Activated CD4-positive, alpha-beta memory T cell treated with anti-CD3 and anti-CD28 coated beads, Interleukin-2, amount 10 ng/mL, durations not matched to agents 7 days and 5 days (primary cell): ENCODE measurements around the gene NOP56. TPM values are rescaled to one million over a fixed set of nuclear protein-coding genes. Genes with fewer than 3 reads are reported as not detected.
A peak's percentile ranks its signal among the peaks of the same experiment; 100 is the strongest.

ENCODE experiments used
- CTCF ChIA-PET: fragments of 350-600 bp; sonication (Branson Sonifier 250); formaldehyde crosslinking; loops from one replicate; lab custom pipeline; 2021; ENCODE audit warnings: antibody characterized with exemption, inconsistent platforms; lab: Charles Lee
- POLR2A ChIA-PET: fragments of 350-600 bp; sonication (Branson Sonifier 250); formaldehyde crosslinking; loops from one replicate; lab custom pipeline; 2021; ENCODE audit warnings: antibody characterized with exemption; lab: Charles Lee
- DNase-seq: peaks from one replicate; pipeline ENCODE4 v3.0.0-alpha.2; 2020
- H3K27ac Mint-ChIP-seq: one replicate; pipeline ENCODE4 v1.8.0; 2021; ENCODE audit warnings: mild to moderate bottlenecking, mixed read lengths
- H3K27me3 Mint-ChIP-seq: one replicate; pipeline ENCODE4 v1.8.0; 2021; ENCODE audit warnings: mixed read lengths
- H3K36me3 Mint-ChIP-seq: one replicate; pipeline ENCODE4 v1.8.0; 2021; ENCODE audit warnings: low read depth, mixed read lengths
- H3K4me1 Mint-ChIP-seq: one replicate; pipeline ENCODE4 v1.8.0; 2021; ENCODE audit warnings: mixed read lengths
- H3K4me3 Mint-ChIP-seq: one replicate; pipeline ENCODE4 v1.8.0; 2021; ENCODE audit warnings: mild to moderate bottlenecking, mixed read lengths
- H3K9me3 Mint-ChIP-seq: one replicate; pipeline ENCODE4 v1.8.0; 2021; ENCODE audit warnings: mixed read lengths
- total RNA-seq, 2 experiments: library from RNA; stranded (reverse); gene quantifications; one replicate each; pipeline ENCODE4 v1.2.3, GENCODE V29; 2021

The NOP56 gene
- total RNA-seq, 2 experiments from 2014 or later: 285 to 302 TPM

- Mint-ChIP-seq H3K9me3 (no peaks in the 10 kb centered on the region), H3K4me1 (no peaks in the 10 kb centered on the region), H3K27ac (no peak overlapping the region), H3K4me3 (no peak overlapping the region), H3K27me3 (peaks cover 37% of the 10 kb centered on the region), H3K36me3 (no peaks in the 10 kb centered on the region)
- ChIA-PET CTCF (no interaction called here), POLR2A (no interaction called here)
- DNase-seq: no peak
Observed at GRCh38 chr20:2619961-2620595, 32.4 kb upstream of the NOP56 start.

GRCh38 chr20:2624190-2624589, 28.2 kb upstream of the NOP56 start:
- ChIA-PET CTCF (no interaction called here), POLR2A (no interaction called here)
- no peak for DNase-seq
- H3K4me1 Mint-ChIP-seq: no peaks in the 10 kb centered on the region
- no peak overlapping the region for H3K4me3 Mint-ChIP-seq
- no peaks in the 10 kb centered on the region for H3K36me3 Mint-ChIP-seq
- no peak overlapping the region for H3K27ac Mint-ChIP-seq
- H3K27me3 Mint-ChIP-seq: peaks cover 28% of the 10 kb centered on the region
- H3K9me3 Mint-ChIP-seq: no peaks in the 10 kb centered on the region

DNA sequence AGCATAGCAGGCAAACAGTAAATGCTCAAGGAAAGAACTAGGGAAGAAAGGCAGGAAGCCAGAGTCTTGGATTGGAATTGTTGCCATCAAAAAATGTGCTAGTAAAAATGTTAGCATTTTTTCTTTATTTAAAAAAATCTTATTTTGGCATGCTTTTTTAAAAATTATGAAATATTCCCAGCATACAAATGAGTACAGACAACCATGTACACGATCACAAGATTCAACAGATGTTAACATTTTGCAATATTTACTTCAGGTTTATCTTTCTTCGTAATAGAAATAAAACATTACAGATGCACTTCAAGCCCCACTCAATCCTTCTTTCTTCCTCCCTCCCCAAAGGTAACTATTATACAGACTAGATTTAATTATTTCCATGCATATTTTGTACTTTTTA, 27.4 kb upstream of the NOP56 start:
- ChIA-PET POLR2A (no interaction called here), CTCF (no interaction called here)
- DNase-seq: no peak
- Mint-ChIP-seq H3K27ac (no peak overlapping the region), H3K36me3 (no peaks in the 10 kb centered on the region), H3K9me3 (no peaks in the 10 kb centered on the region), H3K27me3 (peaks cover 20% of the 10 kb centered on the region), H3K4me1 (no peaks in the 10 kb centered on the region), H3K4me3 (no peak overlapping the region)

DNA sequence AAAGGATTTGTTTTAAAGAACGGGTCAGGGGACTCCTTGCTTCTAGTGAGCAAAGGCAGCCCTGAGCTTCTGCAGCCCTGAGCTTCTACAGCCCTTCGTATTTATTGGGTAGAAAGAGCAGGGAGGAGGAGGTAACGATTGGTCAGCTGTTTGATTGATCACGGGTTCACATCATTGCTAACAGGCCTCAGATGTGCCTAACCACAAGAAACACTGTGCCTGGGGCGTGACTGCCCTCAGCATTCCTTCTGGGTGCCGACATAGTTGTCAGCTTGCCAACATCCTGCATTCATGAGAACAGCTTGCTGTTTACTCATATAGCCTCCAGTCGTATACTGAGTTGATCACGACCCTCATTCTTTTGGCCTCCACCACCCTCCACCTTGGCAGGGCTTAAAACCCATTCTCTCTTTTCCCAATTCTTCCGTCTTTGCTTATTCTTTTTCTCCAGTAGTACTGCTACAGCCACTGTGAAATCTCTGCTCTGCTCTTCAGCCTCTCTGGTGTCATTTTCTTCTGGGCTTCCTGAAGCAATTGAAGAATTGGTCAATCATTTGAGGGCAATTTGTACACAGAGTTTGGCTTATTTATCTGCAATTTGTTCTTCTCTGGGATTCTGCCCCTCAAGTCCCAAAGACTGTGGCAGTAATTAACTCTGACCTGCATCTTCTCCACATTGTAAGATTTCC, 25.4 kb upstream of the NOP56 start:
- Mint-ChIP-seq H3K4me1 (no peaks in the 10 kb centered on the region), H3K27ac (no peak overlapping the region), H3K9me3 (no peaks in the 10 kb centered on the region), H3K36me3 (no peaks in the 10 kb centered on the region), H3K27me3 (peaks cover 21% of the 10 kb centered on the region), H3K4me3 (no peak overlapping the region)
- DNase-seq: no peak
- POLR2A ChIA-PET: no interaction called here
- CTCF ChIA-PET: no interaction called here

GRCh38 chr20:2631228-2631627, 21.2 kb upstream of the NOP56 start:
- H3K4me1 Mint-ChIP-seq: peaks cover under 1% of the 10 kb centered on the region
- CTCF ChIA-PET: interaction anchor here (0.5 to 1.1 kb wide), 3 partner anchors 16 to 399 kb away, joined by 3 to 4 read pairs (median 3); no protein-coding TSS in a partner anchor
- H3K9me3 Mint-ChIP-seq: no peaks in the 10 kb centered on the region
- no peak overlapping the region for H3K27ac Mint-ChIP-seq
- no peak overlapping the region for H3K4me3 Mint-ChIP-seq
- DNase-seq: no peak
- peaks cover 38% of the 10 kb centered on the region for H3K27me3 Mint-ChIP-seq
- POLR2A ChIA-PET: no interaction called here
- no peaks in the 10 kb centered on the region for H3K36me3 Mint-ChIP-seq

DNA sequence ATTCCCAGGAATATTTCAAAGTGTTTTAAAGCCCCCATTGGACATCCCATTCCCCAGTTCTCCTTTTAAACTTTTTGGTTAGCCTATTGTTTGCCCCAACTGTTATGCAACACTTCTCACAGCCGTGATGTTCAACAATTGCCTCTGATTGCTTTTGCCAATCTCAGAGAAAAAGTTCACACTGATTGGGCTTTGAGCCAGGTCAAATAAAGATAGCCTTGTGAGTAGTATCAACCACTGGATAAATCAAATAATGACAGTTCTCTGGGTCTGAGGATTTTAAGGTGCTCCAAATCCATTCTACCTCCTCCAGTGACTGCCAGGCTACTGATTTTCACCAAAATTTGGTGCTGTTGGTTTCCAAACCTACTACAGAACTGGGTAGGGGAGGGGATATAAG, 19.1 kb upstream of the NOP56 start:
- H3K27me3 Mint-ChIP-seq: peaks cover 32% of the 10 kb centered on the region
- H3K4me1 Mint-ChIP-seq: peaks cover 9% of the 10 kb centered on the region
- DNase-seq: no peak
- ChIA-PET CTCF (interaction anchor here (0.6 kb wide), 1 partner anchor 487 kb away, joined by 3 read pairs; no protein-coding TSS in a partner anchor), POLR2A (no interaction called here)
- no peak overlapping the region for H3K27ac Mint-ChIP-seq
- H3K9me3 Mint-ChIP-seq: no peaks in the 10 kb centered on the region
- no peak overlapping the region for H3K4me3 Mint-ChIP-seq
- no peaks in the 10 kb centered on the region for H3K36me3 Mint-ChIP-seq

DNA sequence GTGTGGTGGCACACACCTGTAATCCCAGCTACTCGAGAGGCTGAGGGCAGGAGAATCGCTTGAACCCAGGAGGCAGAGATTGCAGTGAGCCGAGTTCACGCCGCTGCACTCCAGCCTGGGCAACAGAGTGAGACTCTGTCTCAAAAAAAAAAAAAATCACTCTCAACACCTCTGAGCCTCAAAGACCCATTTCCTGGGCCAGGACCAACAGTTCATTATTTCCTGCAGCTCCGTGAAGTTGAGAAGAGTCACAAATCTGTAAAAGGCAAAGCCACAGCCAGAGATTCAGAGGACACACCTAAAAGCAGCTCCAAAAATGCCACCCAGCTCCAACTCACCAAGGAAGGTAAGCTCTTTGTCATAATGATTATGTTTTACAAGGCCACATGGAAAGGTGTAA, 15.2 kb upstream of the NOP56 start:
- Mint-ChIP-seq H3K27me3 (peaks cover 20% of the 10 kb centered on the region), H3K9me3 (no peaks in the 10 kb centered on the region), H3K36me3 (no peaks in the 10 kb centered on the region), H3K4me3 (no peak overlapping the region), H3K4me1 (peaks cover 9% of the 10 kb centered on the region), H3K27ac (peak overlapping the region; percentile 61)
- no peak for DNase-seq
- POLR2A ChIA-PET: interaction anchor here (1.2 to 2.3 kb wide), 3 partner anchors 14 to 166 kb away, joined by 6 to 16 read pairs (median 8); partner anchors contain the start of genes NOP56 and SNRPB
- CTCF ChIA-PET: interaction anchor here (0.6 to 1.8 kb wide), 5 partner anchors 10 to 121 kb away, joined by 3 to 12 read pairs (median 4); no protein-coding TSS in a partner anchor

DNA sequence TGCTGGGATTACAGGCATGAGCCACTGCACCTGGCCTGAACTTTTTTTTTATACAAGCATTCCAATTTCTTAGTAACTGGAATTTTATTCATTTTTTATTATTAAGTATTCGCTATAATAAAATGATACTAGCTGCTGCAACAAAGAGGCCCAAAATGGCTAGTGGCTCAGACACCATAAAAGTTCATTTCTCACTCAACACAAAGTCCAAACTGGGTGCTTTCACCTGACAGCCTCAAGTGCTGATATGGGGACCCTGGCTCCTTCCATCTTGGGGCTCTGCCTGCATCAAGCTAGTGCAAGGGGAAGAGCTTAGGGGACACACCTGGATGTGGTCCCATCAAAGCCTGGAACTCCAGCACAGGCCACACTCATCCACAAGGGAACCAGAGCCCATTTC, 12.2 kb upstream of the NOP56 start:
- Mint-ChIP-seq H3K4me1 (peaks cover 9% of the 10 kb centered on the region), H3K9me3 (no peaks in the 10 kb centered on the region), H3K36me3 (no peaks in the 10 kb centered on the region), H3K27ac (no peak overlapping the region), H3K27me3 (no peaks in the 10 kb centered on the region), H3K4me3 (no peak overlapping the region)
- CTCF ChIA-PET: no interaction called here
- DNase-seq: no peak
- POLR2A ChIA-PET: interaction anchor here (0.6 to 3.0 kb wide), 2 partner anchors 12 to 143 kb away, joined by 3 to 15 read pairs; partner anchors contain the start of gene NOP56

GRCh38 chr20:2640899-2641298, 11.5 kb upstream of the NOP56 start:
- no peak overlapping the region for H3K27ac Mint-ChIP-seq
- ChIA-PET CTCF (no interaction called here), POLR2A (interaction anchor here (0.6 to 3.0 kb wide), 2 partner anchors 11 to 142 kb away, joined by 3 to 15 read pairs; partner anchors contain the start of gene NOP56)
- H3K36me3 Mint-ChIP-seq: no peaks in the 10 kb centered on the region
- H3K9me3 Mint-ChIP-seq: no peaks in the 10 kb centered on the region
- DNase-seq: no peak
- no peaks in the 10 kb centered on the region for H3K27me3 Mint-ChIP-seq
- H3K4me1 Mint-ChIP-seq: peaks cover 9% of the 10 kb centered on the region
- no peak overlapping the region for H3K4me3 Mint-ChIP-seq

DNA sequence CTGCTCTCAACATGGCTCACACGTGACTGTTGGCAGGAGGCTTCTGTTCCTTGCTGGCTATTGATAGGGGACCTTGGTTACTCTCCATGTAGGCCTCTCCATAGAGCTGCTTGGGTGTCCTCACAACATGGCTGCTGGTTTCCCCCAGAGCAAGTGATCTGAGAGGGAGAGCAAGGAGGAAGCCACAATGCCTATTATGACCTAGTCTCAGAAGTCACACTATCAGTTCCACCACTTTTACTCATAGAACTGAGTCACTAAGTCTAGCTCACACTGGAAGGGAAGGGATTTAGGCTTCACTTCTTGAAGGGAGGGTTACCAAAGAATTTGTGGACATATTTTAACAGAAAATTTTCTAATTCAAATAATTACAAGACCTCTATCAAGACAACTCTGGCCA, 8.7 kb upstream of the NOP56 start:
- no peaks in the 10 kb centered on the region for H3K36me3 Mint-ChIP-seq
- ChIA-PET POLR2A (no interaction called here), CTCF (interaction anchor here (1.0 kb wide), 1 partner anchor 122 kb away, joined by 4 read pairs; no protein-coding TSS in a partner anchor)
- DNase-seq: no peak
- H3K4me1 Mint-ChIP-seq: no peaks in the 10 kb centered on the region
- no peaks in the 10 kb centered on the region for H3K9me3 Mint-ChIP-seq
- H3K4me3 Mint-ChIP-seq: no peak overlapping the region
- H3K27ac Mint-ChIP-seq: no peak overlapping the region
- H3K27me3 Mint-ChIP-seq: no peaks in the 10 kb centered on the region

DNA sequence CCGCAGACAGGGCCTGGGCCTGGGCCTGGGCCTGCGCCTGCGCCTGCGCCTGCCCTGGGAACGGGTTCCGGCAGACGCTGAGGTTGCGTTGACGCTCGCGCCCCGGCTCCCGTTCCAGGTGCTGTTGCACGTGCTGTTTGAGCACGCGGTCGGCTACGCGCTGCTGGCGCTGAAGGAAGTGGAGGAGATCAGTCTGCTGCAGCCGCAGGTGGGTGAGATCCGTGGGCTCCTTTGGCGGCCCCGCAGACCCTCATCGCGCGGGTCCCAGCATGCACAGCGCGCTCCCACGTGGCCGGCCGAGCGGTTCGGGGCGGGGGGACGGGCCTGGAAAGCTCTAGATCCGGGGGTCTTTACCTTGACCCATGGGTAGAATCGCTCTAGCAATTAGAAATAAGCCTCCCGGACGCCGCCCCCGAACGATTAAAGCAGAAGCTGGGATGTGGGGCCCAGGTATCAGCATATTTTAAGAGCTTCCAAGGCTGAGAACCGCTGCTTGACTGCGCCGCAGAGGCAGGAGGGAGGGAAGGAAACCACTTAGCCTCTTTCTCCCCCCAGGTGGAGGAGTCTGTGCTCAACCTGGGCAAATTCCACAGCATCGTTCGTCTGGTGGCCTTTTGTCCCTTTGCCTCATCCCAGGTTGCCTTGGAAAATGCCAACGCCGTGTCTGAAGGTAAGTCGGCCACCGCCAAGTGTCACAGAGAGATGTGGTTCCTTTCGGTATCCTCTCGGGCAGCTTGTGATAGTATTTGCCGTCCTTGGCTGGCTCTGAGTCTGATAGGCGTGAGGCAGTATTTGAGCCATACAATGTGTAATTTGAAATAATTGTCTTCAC, 508 bp downstream of the NOP56 start:
- Mint-ChIP-seq H3K4me1 (peaks cover 58% of the 10 kb centered on the region), H3K27ac (peak overlapping the region; percentile 75), H3K9me3 (no peaks in the 10 kb centered on the region), H3K36me3 (peaks cover 53% of the 10 kb centered on the region), H3K4me3 (peak overlapping the region; percentile 84), H3K27me3 (no peaks in the 10 kb centered on the region)
- ChIA-PET POLR2A (interaction anchor here (0.7 to 6.0 kb wide), 24 partner anchors 11 to 1820 kb away, joined by 3 to 199 read pairs (median 6); partner anchors contain the start of genes FAM110A, IDH3B, PCED1A and PSMF1), CTCF (interaction anchor here (1.2 to 3.4 kb wide), 4 partner anchors 12 to 201 kb away, joined by 3 to 18 read pairs (median 14); partner anchors contain the start of gene IDH3B)
- DNase-seq: no peak

DNA sequence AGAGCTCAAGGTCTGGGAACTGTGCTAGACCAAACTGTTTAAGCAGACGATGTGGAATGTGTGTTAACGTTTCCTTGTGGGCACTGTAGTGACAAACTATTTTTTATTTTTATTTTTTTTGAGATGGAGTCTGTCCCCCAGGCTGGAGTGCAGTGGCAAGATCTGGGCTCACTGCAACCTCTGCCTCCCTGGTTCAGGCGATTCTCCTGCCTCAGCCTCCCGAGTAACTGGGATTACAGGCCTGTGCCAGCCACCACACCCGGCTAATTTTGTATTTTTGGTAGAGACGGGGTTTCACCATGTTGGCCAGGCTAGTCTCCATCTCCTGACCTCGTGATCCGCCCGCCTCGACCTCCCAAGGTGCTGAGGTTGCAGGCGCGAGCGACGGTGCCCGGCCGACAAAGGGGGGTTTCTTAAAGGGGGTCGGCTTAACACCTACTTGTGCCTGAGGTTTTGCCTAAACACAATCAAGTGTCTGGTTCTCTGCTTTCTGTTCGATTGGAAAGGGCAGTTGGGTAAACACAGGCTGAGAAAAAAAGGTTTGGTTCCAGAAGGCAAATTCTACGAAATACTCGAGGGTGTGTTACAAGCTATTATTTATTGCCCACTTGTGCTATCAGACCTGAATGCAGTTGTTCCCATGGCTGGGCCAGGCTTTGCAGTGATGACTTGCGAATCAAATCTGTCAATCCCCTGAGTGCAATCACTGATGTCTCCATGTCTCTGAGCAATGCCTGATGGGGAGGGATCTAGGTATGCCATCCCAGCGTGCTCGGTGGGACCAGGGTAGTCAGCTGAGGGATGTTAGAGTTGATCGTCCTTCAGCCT, 1.3 kb downstream of the NOP56 start:
- peaks cover 60% of the 10 kb centered on the region for H3K36me3 Mint-ChIP-seq
- H3K4me1 Mint-ChIP-seq: peaks cover 66% of the 10 kb centered on the region
- no peaks in the 10 kb centered on the region for H3K27me3 Mint-ChIP-seq

More for the DNA sequence above, 1.3 kb downstream of the NOP56 start:
- CTCF ChIA-PET: interaction anchor here (1.6 to 3.4 kb wide), 3 partner anchors 11 to 132 kb away, joined by 5 to 18 read pairs (median 14); partner anchors contain the start of gene IDH3B
- POLR2A ChIA-PET: interaction anchor here (0.7 to 6.0 kb wide), 12 partner anchors 10 to 186 kb away, joined by 3 to 199 read pairs (median 14); partner anchors contain the start of genes IDH3B, PCED1A, SNRPB and VPS16
- Mint-ChIP-seq H3K27ac (peak overlapping the region; percentile 75), H3K4me3 (peak overlapping the region; percentile 84), H3K9me3 (no peaks in the 10 kb centered on the region)
- no peak for DNase-seq
